Fibroblast of skin of scalp (primary cell): ENCODE results near the gene RSL1D1.
A peak's percentile ranks its signal among the peaks of the same experiment; 100 is the strongest.
"Not testable (repeated sequence)": the region's sequence is repeated elsewhere in the genome, so short reads cannot be mapped to it uniquely, and the experiment has no call there.

Experiments used
- DNase-seq: peaks from one replicate; pipeline ENCODE4 v3.0.0-alpha.2; 2013

Gene RSL1D1

DNA sequence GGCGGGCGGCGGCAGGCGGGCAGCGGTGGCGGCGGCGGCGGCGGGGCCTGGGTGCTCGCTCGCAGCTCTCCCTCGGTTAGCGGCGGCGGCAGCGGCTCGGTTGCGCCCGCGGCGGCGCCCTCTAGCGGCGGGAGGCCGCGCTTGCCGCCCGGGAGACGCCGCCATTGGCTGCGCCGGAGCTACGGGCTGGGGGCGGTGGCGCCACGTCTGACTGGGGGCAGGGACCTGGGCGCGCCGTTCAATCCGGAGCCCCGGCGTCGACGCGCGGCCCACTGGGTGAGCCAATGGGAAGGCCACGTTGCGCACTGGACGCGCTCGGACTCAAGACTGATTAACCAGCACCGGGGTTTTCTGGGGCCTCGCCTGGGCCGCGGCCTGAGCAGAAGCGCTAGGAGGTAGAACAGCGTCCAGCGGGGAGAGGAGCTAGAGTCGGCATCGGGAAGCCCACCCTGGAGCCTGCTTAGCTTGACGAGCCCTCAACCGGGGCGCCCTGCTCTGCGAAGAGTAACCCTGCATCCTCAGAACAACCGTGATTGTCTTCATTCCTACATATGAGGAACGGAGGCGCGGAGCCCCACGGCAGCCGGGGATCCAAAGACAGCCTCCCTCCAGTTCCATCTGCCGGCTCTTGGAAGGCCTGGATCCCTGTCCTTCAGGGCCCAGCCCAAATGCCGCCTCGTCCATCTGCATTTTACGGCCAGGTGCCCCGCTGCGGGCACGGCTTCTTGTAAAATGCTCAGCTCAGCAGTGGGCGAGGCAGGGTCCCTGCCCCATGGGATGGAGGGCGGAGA lies 54.0 kb downstream of the RSL1D1 start, which contains the start of gene ZC3H7A:
Gene ZC3H7A (minus strand): TSS at position 93 of the 791 bp plus-strand sequence. CDS start 14,904 bp downstream, outside the sequence.
- DNase-seq: peak; percentile 98

DNA sequence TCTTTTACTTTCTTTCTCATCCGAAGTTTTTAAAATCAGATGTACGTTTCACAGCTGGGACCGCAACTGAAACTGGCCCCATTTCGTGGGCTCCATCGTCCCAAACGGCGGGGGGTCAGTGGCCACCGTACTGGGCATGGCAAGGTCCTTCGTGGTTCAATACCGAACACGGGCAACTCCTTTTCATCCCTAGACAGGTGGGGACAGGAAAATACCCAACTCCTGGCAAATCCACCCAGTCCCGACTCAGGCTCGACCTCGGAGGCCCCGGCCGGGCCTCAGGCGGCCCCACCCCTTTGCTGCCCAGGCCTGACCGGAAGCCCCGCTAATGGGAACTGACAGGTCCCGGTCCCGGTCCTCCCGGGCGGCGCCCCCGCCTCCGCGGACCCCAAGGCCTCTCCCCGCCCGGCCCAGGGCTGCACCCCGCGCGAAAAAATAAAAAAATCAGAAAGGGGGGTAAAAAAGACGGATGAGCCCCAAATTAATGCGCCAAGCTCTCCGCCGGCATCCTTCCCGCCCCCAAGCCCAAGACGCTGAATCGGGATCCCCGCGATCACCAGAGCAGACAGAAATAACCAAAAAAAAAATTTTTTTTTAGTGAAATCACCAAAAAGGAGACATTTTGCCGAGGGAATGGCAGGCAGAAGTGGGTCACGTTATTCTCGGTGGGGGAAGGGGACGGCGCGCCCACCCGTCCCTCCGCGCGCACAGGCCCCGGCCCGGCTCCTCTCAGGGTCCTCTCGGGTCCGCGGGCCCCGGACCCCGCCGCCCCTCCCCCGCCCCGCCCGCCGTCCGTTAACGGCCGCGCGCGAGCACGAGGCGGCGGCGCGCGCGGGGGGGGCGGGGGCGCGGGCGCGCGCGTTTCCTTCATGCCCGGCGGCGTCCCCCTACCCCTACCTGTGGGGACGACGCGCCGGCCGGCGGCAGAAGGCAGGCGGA lies 54.8 kb downstream of the RSL1D1 start:
- DNase-seq: peak; percentile 48

DNA sequence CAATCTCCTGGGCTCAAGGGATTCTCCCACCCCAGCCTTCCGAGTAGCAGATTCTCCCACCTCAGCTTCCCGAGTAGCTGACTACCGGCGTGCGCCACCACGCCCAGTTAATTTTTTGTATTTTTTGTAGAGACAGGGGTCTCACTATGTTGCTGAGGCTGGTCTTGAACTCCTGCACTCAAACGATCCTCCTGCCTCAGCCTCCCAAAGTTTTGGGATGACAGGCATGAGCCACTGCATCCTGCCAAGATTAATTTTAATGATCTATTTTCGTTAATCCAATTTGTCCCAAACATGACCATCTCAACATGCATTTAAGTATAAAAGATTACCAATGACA lies 55.5 kb downstream of the RSL1D1 start:
- DNase-seq: no peak

DNA sequence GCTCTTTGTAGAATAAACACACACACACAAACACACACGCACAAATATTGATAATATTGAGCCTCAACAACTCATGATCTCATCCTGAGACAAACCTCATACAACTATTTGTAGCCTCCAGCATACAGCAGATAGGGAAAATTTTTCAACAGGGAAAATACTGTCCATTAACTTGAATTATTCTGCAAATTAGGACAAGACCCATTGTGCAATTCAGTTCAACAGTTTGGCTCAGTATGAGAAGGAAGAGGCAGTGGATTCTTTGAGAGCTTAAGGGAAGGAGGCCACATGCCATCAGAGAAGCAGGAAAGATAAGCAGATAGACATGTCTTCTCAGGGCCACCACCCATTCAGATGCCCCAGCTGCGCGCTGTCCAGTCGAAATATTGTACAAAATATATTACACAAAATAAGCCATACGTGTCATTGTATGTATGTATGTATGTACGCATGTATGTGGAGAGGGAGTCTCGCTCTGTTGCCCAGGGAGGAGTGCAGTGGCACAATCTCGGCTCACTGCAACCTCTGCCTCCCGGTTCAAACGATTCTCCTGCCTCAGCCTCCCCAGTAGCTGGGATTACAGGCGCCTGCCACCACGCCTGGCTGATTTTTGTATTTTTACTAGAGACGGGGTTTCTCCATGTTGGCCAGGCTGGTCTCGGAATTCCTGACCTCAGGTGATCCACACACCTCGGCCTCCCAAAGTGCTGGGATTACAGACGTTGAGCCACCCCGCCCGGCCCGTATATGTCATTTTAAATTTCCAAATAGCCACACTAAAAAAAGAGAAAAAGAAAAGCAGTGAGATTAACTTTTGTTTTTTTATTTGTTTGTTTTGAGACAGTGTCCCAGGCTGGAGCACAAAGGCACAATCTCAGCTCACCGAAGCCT lies 56.1 kb downstream of the RSL1D1 start:
- DNase-seq: peak; percentile 20

DNA sequence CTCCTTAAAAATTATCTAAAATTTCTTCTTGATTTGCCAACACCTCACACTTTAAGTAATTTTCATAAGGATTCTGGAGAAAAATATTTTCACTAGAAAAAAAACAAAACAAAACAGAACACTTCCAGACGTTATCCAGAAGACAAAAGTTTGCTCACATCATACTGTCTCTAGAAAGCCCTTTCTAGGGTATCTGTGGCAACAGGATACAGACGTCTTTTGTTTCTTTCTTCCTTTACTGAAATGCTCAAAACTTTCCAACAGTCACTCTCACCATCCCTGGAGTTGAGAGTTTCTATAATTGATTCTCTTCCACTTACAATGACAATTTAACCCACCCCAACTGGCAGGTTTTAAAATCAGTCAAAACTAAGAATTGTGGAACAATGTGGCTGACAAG lies 56.9 kb downstream of the RSL1D1 start:
- no peak for DNase-seq

DNA sequence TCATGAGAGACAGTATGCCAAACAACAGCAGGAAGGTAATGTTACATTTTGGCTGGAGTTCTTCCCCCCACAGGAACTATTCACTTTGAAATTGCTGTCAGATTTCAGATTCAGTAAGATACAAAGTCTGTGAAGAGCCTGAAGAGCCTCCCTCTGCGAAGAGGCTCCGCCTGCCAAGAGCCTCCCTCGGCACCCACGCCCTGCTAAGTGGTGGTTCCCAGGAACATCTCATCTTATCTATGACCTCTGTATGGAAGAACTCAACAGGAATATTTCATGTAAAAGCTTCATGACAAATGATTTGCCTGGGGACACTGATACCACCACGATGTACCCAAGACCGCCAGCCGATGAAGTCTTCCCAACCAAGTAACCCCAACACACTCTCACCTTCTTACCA lies 57.5 kb downstream of the RSL1D1 start:
- DNase-seq: no peak

DNA sequence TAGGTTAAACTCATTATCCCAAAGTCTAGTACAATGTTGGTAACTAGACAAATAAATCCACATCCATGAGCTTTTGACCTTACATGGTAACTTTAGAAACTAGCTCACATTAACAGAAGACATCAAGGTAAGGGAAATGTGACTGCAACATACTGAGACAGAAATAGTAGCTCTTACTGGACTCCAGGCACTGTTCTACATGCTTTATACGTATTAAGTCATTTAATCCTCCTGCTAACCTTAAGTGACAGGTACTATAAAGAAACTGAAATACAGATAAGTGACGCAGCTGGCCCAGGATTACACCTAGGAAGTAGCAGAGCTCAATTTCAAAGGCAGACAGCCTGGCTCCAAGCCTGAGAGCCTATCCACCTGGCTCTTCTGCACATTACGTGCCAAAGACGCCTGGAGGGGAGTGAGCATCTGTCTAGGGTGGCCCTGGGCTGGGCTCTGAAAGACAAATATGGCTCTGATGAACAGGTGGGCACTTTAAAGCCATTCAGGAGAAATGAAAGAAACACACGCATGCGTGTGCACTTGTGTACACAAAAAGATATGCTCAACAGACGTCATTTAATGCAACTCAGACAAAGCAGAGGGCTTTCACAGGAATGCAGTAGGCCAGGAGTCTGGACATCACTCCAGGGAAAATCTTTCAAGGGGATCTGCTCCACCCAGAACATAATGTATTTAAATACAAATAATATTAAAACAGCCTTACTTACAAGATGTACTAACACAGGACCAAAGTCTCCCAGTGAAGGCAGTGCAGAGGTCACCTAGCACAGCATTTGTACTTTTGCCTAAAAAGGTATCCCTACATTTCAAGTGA lies 58.7 kb downstream of the RSL1D1 start:
- DNase-seq: no peak

DNA sequence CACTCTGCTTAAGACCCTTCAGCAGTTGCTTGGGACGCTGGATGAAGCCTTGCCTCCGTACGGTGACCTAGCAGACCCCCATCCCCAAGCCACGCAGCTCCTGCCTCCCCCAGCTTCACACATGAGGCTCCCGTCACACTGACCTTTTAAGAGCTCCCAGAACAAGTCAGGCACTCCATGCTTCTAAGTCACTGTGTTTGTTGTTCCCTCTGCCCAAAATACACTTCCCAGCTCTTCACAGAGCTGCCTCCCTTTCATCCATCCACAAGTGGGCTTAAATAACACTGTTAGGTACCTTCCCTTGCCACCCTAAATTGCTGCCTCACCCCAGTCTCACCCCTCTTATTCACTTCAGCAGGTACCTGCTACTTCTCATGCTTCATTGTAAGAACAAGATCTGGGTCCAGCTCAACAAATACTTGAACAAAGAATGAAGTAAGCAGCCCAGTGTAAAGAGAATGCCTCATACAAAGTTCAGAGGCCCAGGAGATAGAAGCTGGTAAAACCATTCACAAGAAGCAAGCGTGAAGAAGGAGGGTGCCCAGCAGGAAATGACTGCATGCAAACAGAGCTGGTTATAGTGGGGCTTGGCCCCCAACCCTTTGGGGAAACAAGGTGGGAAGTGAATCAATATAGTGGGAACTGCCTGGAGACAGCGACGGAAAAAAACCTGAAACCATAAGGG lies 60.1 kb downstream of the RSL1D1 start:
- DNase-seq: no peak

DNA sequence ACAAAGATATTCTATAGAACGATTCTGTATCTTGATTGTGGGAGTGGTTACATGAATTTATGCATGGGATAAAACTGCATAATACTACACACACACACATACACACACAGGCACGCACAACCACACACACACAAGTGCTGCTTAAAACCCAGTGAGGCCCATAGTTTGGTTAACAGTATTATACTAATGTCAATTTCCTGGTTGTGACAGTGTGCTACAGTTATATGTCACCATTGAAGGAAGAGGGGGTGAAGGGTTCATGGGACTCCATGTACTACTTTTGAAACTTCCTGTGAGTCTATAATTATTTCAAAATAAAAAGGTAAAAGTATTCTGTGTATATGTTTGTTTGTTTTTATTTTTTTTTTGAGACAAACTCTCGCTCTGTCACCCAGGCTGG lies 62.4 kb downstream of the RSL1D1 start:
- DNase-seq: no peak

DNA sequence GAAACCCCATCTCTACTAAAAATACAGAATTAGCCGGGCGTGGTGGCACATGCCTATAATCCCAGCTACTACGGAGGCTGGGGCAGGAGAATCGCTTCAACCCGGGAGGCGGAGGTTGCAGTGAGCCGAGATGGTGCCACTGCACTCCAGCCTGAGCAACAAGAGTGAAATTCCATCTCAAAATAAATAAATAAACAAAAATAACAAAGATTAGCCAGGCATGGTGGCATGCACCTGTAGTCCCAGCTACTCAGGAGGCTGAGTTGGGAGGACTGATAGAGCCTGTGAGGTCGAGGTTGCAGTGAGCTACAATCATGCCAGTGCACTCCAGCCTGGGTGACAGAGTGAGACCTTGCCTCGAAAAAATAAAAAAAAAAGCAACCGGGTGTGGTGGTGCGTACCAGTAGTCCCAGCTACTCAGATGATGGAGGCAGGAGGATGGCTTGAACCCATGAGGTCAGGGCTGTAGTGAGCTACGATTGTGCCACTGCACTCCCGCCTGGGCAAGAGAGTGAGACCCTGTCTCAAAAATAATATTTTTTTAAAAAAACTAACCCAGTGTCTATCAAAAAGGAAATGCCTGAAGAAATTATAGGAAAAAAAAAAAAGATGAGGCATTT lies 66.3 kb downstream of the RSL1D1 start:
- not testable (repeated sequence) for DNase-seq

DNA sequence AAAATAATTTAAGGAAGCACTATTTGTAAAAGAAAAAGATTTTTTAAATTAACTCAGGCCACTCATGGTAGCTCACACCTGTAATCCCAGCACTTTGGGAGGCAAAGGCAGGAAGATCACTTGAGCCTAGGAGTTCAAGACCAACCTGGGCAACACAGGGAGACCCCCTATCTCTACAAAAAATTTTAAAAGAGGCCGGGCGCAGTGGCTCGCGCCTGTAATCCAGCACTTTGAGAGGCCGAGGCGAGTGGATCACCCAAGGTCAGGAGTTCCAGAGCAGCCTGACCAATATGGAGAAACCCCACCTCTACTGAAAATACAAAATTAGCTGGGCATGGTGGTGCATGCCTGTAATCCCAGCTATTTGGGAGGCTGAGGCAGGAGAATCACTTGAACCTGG lies 67.0 kb downstream of the RSL1D1 start:
- DNase-seq: not testable (repeated sequence)

DNA sequence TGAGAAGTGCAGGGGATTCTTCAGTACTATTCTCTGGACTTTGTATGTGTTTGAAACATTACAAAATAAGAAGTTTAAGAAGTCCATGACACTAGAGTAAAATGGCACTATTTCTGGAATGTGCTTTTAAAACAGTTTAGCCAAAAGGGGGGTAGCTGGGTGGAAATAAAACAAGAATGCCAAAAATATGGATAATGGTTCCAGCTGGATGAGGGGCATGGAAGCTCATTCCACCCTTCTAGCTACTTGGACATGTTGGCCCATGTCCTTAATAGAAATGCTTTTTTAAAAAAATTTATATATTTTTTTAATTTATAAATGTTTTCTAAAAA lies 67.3 kb downstream of the RSL1D1 start:
- DNase-seq: peak; percentile 59
